LNCAP (cell line): ENCODE data around the gene FAM107A.

Experiments used
- TF ChIP-seq, protein P1 (sequence below): fragments of 450-650 bp; IDR thresholded peaks from 2 replicates; pipeline ENCODE4 v1.5.1; 2017; ENCODE audit warnings: mild to moderate bottlenecking

FAM107A gene

DNA sequence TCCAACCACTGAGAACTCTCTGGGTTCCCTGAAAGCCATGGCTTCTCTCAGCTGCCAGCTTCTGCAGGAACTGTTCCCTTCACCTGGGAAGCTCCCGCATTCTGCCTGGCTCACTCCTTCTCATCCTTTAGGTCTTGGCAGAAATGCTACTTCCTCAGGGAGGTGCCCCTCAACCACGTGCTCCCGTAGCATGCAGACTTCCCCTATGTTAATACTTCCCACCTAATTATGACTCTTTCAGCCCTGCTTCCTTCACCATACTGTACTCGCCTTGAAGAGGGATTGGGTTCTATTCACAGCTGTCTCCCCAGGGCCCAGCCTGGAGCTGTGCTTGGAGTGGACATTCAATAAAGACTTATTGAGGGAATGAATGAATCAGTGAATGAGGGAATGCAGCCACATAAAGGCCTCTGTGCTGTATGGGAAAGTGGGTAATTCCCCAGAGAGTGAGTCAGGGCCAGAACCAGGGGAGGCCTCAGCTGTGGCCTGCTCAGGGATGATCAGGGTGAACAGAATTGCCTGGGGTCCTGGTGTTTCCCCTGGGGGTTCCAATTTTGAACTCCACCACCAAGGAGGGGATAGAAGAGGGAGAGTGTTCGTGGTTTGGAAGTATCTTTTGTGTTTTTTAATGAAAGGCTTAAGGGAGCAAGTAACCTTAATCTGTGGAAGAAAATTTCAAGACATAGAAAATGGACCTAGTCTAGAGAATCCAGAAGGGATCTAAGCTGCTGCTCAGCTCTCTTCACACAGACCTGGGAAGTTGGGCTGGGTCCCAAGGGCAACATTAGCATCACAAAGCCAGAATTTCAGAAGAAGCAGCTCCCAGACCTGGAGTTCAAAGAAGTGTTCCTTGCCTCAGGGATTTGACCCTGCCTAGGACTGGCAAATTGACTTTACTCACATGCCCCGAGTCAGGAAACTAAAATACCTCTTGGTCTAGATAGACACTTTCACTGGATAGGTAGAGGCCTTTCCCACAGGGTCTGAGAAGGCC lies 14.6 kb upstream of the FAM107A start:
- TF ChIP-seq, protein P1, sequence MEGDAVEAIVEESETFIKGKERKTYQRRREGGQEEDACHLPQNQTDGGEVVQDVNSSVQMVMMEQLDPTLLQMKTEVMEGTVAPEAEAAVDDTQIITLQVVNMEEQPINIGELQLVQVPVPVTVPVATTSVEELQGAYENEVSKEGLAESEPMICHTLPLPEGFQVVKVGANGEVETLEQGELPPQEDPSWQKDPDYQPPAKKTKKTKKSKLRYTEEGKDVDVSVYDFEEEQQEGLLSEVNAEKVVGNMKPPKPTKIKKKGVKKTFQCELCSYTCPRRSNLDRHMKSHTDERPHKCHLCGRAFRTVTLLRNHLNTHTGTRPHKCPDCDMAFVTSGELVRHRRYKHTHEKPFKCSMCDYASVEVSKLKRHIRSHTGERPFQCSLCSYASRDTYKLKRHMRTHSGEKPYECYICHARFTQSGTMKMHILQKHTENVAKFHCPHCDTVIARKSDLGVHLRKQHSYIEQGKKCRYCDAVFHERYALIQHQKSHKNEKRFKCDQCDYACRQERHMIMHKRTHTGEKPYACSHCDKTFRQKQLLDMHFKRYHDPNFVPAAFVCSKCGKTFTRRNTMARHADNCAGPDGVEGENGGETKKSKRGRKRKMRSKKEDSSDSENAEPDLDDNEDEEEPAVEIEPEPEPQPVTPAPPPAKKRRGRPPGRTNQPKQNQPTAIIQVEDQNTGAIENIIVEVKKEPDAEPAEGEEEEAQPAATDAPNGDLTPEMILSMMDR: no peak

DNA sequence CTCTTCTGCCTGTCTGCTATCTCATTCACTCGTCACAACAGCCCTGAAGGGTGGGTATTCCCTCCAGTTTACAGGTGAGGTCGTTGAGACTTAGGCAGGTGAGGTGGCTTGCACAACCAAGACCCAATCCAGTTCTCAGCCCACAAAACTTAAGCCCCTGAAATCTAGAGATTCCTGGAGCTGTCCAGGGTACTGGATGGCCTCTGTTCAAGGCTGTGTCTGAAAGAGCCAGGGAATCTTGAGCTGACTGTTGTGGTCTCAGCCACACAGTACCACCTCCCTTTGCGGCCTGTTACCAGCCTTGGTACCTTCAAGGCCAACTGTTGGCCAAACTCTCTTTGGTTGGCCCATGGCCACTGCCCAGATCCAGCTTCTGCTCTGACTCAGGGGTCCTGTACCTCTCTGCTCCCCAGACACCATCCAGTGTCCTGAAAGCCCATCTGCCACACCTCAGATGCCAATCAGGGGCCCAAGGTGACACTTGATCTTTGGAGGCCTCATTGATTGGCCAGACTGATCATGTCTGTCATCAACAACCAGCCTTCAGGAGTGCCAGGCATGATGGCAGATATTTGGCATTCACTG lies 10.9 kb upstream of the FAM107A start:
- TF ChIP-seq, protein P1: no peak

DNA sequence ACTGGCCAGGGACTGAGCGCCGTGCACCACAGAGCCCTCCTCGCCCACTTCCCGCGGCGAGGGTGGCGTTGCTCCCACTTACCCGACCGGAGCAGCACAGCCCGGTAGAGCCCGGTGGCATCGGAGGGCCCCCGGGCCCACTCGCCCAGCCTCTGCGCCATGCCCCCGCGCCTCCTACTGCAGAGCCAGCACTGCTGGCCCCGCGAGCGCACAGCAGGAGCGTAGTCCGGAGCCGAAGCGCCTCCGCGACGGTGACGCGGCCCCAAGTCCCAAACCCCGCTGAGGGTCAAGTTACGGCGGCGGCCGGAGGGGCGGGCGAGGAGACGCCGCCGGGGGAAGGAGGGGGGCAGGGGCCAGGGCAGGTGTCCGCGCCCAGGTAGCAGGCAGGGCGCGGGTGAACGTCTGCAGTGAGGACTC lies 9.6 kb upstream of the FAM107A start:
- TF ChIP-seq, protein P1: no peak

DNA sequence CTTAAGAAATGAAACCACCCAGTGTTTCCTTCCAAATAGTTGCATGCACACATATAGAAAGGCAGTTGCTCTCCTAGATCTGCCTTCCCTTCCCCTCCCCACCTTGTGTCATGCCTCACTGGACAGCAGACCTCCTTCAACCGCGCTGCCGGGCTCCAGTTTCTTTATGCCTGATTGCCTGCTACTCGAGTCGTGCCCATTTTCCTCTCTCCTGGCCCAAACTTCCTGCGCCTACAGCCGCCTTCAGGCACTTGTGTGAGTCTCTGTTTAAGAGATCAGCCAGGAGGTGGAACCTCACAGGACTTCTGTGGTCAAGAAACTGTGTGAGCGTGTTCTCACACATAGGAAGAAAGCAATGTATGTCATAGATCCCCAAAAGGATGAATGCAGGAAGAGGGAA lies 8.8 kb upstream of the FAM107A start:
- TF ChIP-seq, protein P1: no peak

DNA sequence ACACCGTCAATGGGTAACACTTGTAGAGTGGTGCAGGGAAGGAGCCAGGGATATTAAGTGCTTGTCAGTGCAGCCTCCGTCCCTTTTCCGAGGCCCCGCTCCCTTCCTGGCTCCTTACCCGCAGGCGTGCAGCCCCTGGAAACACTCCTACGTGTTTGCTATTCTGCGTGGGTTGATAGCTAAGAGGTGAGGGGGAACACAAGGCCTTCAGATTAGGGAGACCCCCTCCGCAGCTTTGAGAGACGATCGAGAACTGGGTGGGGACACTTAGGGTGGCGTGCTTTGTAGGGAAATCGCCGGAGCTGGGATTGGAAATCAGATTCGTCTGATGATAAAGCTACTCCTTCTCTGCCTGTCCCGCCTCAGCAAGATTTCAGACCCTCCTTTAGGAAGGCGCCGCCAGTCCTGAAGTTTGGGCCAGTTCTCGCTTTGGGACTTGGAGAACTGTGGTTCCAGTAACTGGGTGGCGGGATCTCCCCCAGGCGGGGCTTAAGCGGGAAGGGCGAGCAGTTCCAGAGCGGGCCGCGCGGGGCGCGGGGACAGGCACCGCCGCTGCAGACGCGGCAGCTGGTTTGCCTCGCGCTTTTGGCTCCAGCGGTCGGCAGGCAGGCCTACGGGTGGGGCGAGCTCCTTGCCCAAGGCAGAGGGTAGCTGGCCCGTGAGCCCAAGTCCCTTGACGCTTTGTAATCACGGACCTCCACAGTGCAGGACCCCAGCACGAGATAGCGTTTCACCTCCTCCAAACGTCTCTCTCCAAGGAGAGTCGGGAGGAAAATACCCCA lies 8.0 kb upstream of the FAM107A start:
- TF ChIP-seq, protein P1: peak; percentile 64

DNA sequence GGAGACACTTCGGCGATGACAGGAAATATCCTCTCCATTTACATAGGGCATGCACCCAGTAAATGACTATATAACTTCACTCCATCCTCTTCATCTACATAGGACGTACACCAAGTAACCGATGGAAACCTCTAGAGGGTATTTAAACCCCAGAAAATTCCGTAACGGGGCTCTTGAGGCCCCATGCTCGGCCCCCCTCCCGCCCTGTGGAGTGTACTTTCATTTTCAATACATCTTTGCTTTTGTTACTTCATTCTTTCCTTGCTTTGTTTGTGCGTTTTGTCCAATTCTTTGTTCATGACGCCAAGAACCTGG lies 7.5 kb upstream of the FAM107A start:
- TF ChIP-seq, protein P1: no peak

DNA sequence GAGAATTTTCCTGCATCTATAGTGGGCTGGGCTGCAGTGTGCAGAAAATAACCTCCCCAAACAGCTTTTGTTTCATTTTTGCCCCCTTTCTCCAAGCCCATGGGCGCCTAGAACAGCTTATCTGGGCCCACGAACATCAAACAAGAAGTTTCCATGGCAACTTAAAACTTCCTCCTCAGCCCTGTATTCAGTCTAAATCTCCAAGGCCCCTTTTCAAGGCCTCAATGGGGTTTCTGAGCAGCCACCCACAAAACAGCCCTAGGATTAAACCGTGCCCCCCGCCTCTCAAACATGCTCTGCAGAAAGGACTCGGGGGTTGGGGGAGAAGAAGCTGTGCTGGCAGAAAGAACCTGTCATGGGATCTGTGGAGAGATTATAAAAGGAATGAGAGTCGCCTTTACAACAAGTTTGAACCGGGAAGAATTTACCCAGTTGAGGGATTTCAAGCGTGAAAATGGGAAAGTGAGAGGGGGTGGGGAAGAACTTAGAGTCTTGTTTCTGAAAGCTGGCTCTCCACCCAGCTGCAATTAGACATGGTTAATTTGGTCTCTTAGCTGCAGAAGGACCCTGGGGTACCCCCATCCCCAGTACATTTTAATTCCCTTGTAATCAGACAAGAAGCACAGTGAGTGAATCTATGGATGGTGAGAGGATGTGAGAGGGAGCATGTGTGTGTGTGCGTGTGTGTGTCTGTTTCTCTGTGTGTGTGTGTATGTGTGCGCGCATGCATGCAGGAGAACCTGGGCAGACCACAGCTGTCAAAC lies 4.3 kb upstream of the FAM107A start:
- TF ChIP-seq, protein P1: no peak
